ENCODE data around the gene DPEP3.
"Not testable (repeated sequence)": the region's sequence is repeated elsewhere in the genome, so short reads cannot be mapped to it uniquely, and the experiment has no call there.

The DPEP3 gene

GRCh38 chr16:67942200-67942509, 38.1 kb downstream of the DPEP3 start:
- Mint-ChIP-seq H3K27me3 (ENCODE audit: low read depth, poor library complexity) (no peaks in the 10 kb centered on the region), H3K36me3 (ENCODE audit: low read depth) (no peaks in the 10 kb centered on the region), H3K9me3 (no peaks in the 10 kb centered on the region), H3K4me3 (no peak overlapping the region), H3K27ac (peak overlapping the region; percentile 83), H3K4me1 (peaks cover 15% of the 10 kb centered on the region)
- TF ChIP-seq CTCF (IDR thresholded peaks at IDR 0.05) = peak; percentile 62
- DNase-seq = peak; percentile 59

- DNase-seq = no peak
- Mint-ChIP-seq H3K36me3 (ENCODE audit: low read depth) (no peaks in the 10 kb centered on the region), H3K4me3 (no peak overlapping the region), H3K4me1 (peaks cover 20% of the 10 kb centered on the region), H3K9me3 (no peaks in the 10 kb centered on the region), H3K27ac (no peak overlapping the region), H3K27me3 (ENCODE audit: low read depth, poor library complexity) (no peaks in the 10 kb centered on the region)
- no peak for TF ChIP-seq CTCF (IDR thresholded peaks at IDR 0.05)
Observed at GRCh38 chr16:67941469-67942199, 38.7 kb downstream of the DPEP3 start.

- Mint-ChIP-seq H3K27ac (peak overlapping the region; percentile 29), H3K4me3 (no peak overlapping the region), H3K36me3 (ENCODE audit: low read depth) (no peaks in the 10 kb centered on the region), H3K9me3 (no peaks in the 10 kb centered on the region), H3K27me3 (ENCODE audit: low read depth, poor library complexity) (no peaks in the 10 kb centered on the region), H3K4me1 (peaks cover 21% of the 10 kb centered on the region)
- TF ChIP-seq CTCF (IDR thresholded peaks at IDR 0.05) = no peak
- DNase-seq = no peak
Observed at GRCh38 chr16:67940446-67941089, 39.7 kb downstream of the DPEP3 start.

- H3K36me3 Mint-ChIP-seq (ENCODE audit: low read depth) = no peaks in the 10 kb centered on the region
Observed at GRCh38 chr16:67939507-67940445, 40.5 kb downstream of the DPEP3 start.

GRCh38 chr16:67937713-67938112, 42.6 kb downstream of the DPEP3 start:
- H3K27me3 Mint-ChIP-seq (ENCODE audit: low read depth, poor library complexity); H3K36me3 Mint-ChIP-seq (ENCODE audit: low read depth); H3K9me3 Mint-ChIP-seq; DNase-seq; H3K27ac Mint-ChIP-seq: not testable (repeated sequence)
- Mint-ChIP-seq H3K4me1 (peaks cover 40% of the 10 kb centered on the region), H3K4me3 (peak overlapping the region; percentile 100)

More at GRCh38 chr16:67939507-67940445, 40.5 kb downstream of the DPEP3 start:
- no peak overlapping the region for H3K27ac Mint-ChIP-seq
- DNase-seq = no peak
- H3K27me3 Mint-ChIP-seq (ENCODE audit: low read depth, poor library complexity) = peaks cover 3% of the 10 kb centered on the region
- H3K4me3 Mint-ChIP-seq = no peak overlapping the region
- no peaks in the 10 kb centered on the region for H3K9me3 Mint-ChIP-seq
- H3K4me1 Mint-ChIP-seq = peaks cover 28% of the 10 kb centered on the region
- no peak for TF ChIP-seq CTCF (IDR thresholded peaks at IDR 0.05)

Measured in nephron progenitor cell (in vitro differentiated cells).